GM12892 (cell line): ENCODE data around the gene ILF3.
A peak's percentile ranks its signal among the peaks of the same experiment; 100 is the strongest.

Experiments used
- POLR2A ChIP-seq: IDR thresholded peaks from 2 replicates; pipeline ENCODE4 v1.6.1; 2011; ENCODE audit warnings: low read depth, low read length, control low read depth
- POLR2AphosphoS5 ChIP-seq: IDR thresholded peaks from 2 replicates; pipeline ENCODE4 v1.6.1; 2011; ENCODE audit warnings: low read depth, low read length, control low read depth
- TAF1 ChIP-seq: IDR thresholded peaks from 2 replicates; pipeline ENCODE4 v1.6.1; 2011; ENCODE audit warnings: low read depth, mild to moderate bottlenecking, control low read depth, low read length, borderline replicate concordance

GRCh38 chr19:10688545-10689280 is 34.6 kb downstream of the ILF3 start:
- TF ChIP-seq POLR2AphosphoS5 (peak; percentile 66; the same call in 1 of the 2 replicates), POLR2A (peak; percentile 26; the same call in 1 of the 2 replicates), TAF1 (no peak)
